Mesothelial cell of epicardium (in vitro differentiated cells): ENCODE results near the gene SLC6A18. TPM values are rescaled to one million over a fixed set of nuclear protein-coding genes. Genes with fewer than 3 reads are reported as not detected.

Experiments used
- DNase-seq, 2 experiments: peaks; one replicate each; pipeline ENCODE4 v3.0.0; 2021; ENCODE audit warnings: low spot score in 2 of 2; ENCODE audit not compliant: unreplicated experiment in 2 of 2
- H3K27ac Mint-ChIP-seq: 2 replicates; pipeline ENCODE4 v1.8.0; 2021; ENCODE audit warnings: mixed read lengths
- H3K27me3 Mint-ChIP-seq: 2 replicates; pipeline ENCODE4 v1.8.0; 2021; ENCODE audit warnings: low read depth, mixed read lengths
- H3K36me3 Mint-ChIP-seq: 2 replicates; pipeline ENCODE4 v1.8.0; 2021; ENCODE audit warnings: mixed read lengths
- H3K4me1 Mint-ChIP-seq: 2 replicates; pipeline ENCODE4 v1.8.0; 2021; ENCODE audit warnings: mixed read lengths
- H3K4me3 Mint-ChIP-seq: 2 replicates; pipeline ENCODE4 v1.8.0; 2021; ENCODE audit warnings: mild to moderate bottlenecking, moderate library complexity, mixed read lengths
- H3K9me3 Mint-ChIP-seq: 2 replicates; pipeline ENCODE4 v1.8.0; 2021; ENCODE audit warnings: mixed read lengths
- total RNA-seq: library from RNA; stranded (reverse); gene quantifications from 3 replicates; pipeline ENCODE4 v1.2.1, GENCODE V29; 2021
- TF ChIP-seq, protein P1 (sequence below): fragments of 200-600 bp; sonication (generic); IDR thresholded peaks from one replicate; pipeline ENCODE4 v1.5.0; 2021; ENCODE audit warnings: antibody characterized with exemption; ENCODE audit not compliant: unreplicated experiment

The SLC6A18 gene, protein sequence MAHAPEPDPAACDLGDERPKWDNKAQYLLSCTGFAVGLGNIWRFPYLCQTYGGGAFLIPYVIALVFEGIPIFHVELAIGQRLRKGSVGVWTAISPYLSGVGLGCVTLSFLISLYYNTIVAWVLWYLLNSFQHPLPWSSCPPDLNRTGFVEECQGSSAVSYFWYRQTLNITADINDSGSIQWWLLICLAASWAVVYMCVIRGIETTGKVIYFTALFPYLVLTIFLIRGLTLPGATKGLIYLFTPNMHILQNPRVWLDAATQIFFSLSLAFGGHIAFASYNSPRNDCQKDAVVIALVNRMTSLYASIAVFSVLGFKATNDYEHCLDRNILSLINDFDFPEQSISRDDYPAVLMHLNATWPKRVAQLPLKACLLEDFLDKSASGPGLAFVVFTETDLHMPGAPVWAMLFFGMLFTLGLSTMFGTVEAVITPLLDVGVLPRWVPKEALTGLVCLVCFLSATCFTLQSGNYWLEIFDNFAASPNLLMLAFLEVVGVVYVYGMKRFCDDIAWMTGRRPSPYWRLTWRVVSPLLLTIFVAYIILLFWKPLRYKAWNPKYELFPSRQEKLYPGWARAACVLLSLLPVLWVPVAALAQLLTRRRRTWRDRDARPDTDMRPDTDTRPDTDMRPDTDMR
- not detected in 3 replicates for total RNA-seq

DNA sequence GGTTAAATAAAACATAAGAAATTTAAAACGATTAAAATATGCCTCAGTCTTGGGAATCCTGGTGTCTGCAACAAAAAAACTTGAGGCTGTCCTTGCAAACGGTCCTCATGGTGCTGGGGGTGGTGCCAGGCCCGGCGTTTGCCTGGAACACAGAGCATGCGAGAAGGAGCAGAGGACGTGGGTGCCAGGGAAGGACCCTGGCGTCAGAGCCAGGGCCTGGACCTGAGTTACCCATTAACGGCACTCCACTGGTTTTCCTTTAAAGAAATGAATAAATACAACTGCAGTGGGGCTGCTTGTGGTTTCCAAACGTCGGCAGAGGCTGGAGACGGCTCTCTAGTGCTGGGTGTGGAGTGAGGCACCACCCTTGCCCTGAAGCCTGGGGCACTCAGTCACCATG is at the start of gene SLC6A18:
TSS of gene SLC6A18 (plus strand) at position 301 of the 400 bp plus-strand sequence. CDS start at position 398, 97 bp downstream.
- Mint-ChIP-seq H3K27ac (no peak within 1 kb of the TSS), H3K4me1 (no peaks in the 10 kb centered on the region)
- TF ChIP-seq, protein P1, sequence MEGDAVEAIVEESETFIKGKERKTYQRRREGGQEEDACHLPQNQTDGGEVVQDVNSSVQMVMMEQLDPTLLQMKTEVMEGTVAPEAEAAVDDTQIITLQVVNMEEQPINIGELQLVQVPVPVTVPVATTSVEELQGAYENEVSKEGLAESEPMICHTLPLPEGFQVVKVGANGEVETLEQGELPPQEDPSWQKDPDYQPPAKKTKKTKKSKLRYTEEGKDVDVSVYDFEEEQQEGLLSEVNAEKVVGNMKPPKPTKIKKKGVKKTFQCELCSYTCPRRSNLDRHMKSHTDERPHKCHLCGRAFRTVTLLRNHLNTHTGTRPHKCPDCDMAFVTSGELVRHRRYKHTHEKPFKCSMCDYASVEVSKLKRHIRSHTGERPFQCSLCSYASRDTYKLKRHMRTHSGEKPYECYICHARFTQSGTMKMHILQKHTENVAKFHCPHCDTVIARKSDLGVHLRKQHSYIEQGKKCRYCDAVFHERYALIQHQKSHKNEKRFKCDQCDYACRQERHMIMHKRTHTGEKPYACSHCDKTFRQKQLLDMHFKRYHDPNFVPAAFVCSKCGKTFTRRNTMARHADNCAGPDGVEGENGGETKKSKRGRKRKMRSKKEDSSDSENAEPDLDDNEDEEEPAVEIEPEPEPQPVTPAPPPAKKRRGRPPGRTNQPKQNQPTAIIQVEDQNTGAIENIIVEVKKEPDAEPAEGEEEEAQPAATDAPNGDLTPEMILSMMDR = no peak

DNA sequence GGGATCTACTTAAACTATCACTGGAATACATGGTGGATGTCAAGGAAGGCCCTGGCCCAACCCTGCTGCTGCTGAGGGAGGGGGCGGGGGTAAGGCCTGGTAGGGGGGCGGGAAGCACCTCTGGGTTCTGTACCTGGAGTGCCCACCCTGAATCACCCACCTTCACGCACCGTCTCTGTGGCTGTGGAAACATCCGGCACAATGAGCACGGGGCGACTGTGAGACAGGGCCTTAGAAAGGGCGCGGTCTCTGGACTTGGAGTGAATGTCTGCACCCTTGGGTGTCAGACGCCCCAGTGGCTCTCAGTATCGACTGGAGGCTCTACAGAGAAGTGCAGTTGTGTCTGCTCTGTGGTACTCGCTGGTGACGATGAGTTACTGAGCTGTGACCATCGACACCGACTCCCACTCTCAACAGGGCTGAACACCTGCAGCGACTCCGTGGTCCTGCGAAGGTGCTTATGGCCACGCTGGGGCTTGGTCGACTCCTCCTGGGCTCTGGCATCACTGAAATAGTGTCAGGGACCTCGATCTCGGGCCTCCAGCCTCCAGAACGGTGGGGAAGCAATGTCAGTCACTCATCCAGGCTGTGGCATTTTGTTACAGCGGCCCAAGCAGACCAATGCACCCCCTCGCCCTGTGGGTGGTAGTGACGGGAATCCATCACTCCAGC is 49.2 kb upstream of the SLC6A18 start:
- TF ChIP-seq, protein P1 = no peak
- Mint-ChIP-seq H3K4me3 (no peak overlapping the region), H3K4me1 (no peaks in the 10 kb centered on the region), H3K27me3 (peaks cover 16% of the 10 kb centered on the region), H3K36me3 (no peaks in the 10 kb centered on the region), H3K9me3 (no peaks in the 10 kb centered on the region), H3K27ac (no peak overlapping the region)
- no peak for DNase-seq

More for the DNA sequence above, at the start of gene SLC6A18:
- Mint-ChIP-seq H3K9me3 (no peaks in the 10 kb centered on the region), H3K4me3 (no peak within 1 kb of the TSS), H3K27me3 (peaks cover 41% of the 10 kb centered on the region), H3K36me3 (no peaks in the 10 kb centered on the region)
- DNase-seq = no peak

DNA sequence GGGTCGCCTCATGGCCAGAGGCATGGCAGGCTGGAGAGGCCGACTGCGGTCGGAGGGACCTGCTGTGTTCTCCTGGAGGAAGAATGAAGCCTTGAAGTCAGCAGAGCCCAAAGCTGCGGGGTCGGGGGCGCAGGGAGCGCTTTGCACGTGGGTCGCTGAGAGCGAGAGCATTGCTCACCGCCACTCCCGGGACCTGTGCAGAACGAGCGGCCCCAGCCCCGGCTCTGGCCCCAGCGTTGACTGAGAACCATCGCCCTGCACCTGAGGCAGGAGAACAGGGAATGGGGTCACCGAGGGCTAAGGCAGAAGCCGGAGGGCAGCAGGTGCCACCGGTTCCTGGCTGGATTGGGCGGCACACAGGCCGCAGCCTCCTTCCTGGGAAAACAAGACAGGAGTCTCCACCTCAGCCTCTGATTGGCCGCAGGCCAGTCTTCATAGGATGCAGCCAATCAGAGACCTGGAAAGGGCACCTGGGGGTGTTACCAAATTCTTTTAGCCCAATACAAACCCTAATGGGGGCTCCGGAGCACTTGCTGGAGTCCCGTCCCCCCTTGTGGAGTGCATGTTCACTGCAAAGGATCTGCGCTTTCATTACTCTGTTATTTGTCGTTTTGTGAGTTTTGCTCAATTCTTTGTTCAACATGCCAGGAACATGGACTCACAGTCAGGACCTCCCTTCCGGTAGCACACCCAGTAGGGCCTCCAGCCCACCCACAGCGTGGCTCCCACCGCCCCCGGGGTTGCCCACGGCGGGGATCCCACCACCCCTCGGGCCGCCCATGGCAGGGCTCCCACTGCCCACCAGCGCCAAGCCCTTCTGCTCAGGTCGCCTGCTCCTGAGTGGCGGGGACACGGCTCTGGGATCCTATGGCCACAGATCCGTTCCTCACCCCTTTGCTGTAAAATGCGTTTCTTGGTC is 48.4 kb upstream of the SLC6A18 start:
- H3K9me3 Mint-ChIP-seq = no peaks in the 10 kb centered on the region
- H3K27ac Mint-ChIP-seq = no peak overlapping the region
- TF ChIP-seq, protein P1 = no peak
- no peak overlapping the region for H3K4me3 Mint-ChIP-seq
- H3K4me1 Mint-ChIP-seq = no peaks in the 10 kb centered on the region
- H3K36me3 Mint-ChIP-seq = no peaks in the 10 kb centered on the region
- H3K27me3 Mint-ChIP-seq = peaks cover 9% of the 10 kb centered on the region
- DNase-seq = no peak

DNA sequence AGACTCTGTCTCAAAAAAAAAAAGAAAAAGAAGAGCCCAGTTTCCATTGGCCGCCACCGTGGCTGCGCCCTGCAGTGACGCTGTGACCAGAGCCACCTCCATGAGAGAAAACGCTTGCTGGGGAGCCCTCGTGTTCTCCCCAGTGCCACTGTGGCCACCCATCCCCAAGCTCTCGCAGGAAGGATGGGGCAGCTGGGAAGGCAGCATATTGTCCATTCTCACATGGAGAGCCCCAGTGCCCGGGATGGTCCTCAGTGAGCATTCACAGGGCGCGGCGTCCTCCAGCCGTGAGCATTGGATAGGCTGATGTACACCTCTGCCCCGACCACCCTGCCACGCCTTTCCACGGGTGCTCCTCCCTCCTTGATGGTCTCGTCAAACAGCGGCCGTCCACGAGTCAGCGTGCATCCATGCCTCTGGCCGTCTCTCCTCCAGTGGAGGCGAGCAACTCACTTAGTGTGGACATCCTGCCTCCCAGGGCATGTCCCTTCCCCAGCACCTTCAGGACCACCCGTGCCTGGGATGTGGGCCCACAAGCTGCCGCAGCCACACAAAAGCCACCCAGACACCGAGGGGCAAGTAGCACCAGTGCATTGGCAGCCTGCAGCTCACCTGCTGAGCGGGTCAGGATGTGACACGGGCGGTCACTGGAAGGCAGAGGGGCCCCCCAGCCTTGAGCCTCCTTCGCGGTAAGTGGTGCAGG is 47.2 kb upstream of the SLC6A18 start:
- H3K27me3 Mint-ChIP-seq = peaks cover 6% of the 10 kb centered on the region
- H3K27ac Mint-ChIP-seq = no peak overlapping the region
- no peak overlapping the region for H3K4me3 Mint-ChIP-seq
- DNase-seq = no peak
- no peaks in the 10 kb centered on the region for H3K36me3 Mint-ChIP-seq
- no peaks in the 10 kb centered on the region for H3K9me3 Mint-ChIP-seq
- no peaks in the 10 kb centered on the region for H3K4me1 Mint-ChIP-seq
- TF ChIP-seq, protein P1 = no peak
